Left kidney (tissue), 2 donors: Measurements from ENCODE around the gene FYTTD1. TPM values are rescaled to one million over a fixed set of nuclear protein-coding genes. Genes with fewer than 3 reads are reported as not detected.

Experiments
- DNase-seq: peaks from one replicate; pipeline ENCODE4 v3.0.0-alpha.2; 2013
- polyA plus RNA-seq: library from polyadenylated mRNA; unstranded; fragments of 120-200 nt; gene quantifications from one replicate; pipeline ENCODE4 v1.2.1, GENCODE V29; 2013; ENCODE audit not compliant: insufficient read length

Gene FYTTD1
- polyA plus RNA-seq, 1 donor = 117 TPM

- no peak for DNase-seq
Measured at GRCh38 chr3:197830967-197831313, 81.3 kb downstream of the FYTTD1 start.

GRCh38 chr3:197833930-197834715 lies 84.4 kb downstream of the FYTTD1 start:
- no peak for DNase-seq

GRCh38 chr3:197835509-197835908 lies 85.8 kb downstream of the FYTTD1 start:
- no peak for DNase-seq

- DNase-seq = no peak
Measured at GRCh38 chr3:197836244-197836643, 86.6 kb downstream of the FYTTD1 start.

Other genes with a start within 250 kb of the FYTTD1 start
- gene BDH1, start 193.9 kb upstream of the FYTTD1 start, polyA plus RNA-seq = 52.2 TPM
- gene RUBCN, start 13.0 kb upstream of the FYTTD1 start, polyA plus RNA-seq = 16.5 TPM
- gene LRCH3, start 41.4 kb downstream of the FYTTD1 start, polyA plus RNA-seq = 60.8 TPM
- gene RPL35A, start 200.3 kb downstream of the FYTTD1 start, polyA plus RNA-seq = 1,507 TPM
- gene LMLN, start 210.3 kb downstream of the FYTTD1 start, polyA plus RNA-seq = 13.8 TPM